ENCODE data around the gene CHMP6.

DNA sequence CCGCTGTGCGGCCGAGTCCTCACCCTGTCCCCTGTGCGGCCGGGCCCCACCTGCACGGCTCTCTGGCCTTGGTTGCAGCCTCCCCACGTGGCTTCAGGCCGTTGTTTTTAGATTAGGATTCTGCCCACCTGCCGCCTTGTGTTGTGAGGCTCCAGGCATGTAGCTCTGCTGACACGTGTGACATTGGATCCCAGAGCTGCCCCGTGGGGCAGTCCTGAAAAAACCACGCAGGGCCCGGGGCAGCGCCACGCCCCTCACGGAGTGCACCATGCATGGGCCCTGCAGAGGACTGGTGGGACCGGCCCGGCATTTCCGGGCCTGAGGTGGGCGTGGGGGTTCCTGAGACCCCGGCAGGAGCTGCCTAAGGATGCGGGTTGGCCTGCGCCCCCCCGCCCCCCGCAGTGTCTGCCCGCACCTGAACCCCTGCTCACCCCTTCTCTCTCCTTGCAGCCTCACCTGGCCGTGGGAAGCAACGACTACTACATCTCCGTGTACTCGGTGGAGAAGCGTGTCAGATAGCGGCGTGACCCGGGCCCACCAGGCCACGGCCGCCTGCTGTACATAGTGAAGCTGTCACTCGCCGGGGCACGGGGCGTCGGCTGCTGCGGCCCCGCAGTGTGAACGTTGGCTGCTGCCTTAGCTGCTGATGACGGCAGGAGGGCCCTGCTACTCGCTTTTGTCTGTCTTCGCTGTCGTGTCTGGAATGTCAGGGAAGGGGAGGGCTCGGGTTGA lies 27.7 kb upstream of the CHMP6 start:
- TF ChIP-seq, protein P1, sequence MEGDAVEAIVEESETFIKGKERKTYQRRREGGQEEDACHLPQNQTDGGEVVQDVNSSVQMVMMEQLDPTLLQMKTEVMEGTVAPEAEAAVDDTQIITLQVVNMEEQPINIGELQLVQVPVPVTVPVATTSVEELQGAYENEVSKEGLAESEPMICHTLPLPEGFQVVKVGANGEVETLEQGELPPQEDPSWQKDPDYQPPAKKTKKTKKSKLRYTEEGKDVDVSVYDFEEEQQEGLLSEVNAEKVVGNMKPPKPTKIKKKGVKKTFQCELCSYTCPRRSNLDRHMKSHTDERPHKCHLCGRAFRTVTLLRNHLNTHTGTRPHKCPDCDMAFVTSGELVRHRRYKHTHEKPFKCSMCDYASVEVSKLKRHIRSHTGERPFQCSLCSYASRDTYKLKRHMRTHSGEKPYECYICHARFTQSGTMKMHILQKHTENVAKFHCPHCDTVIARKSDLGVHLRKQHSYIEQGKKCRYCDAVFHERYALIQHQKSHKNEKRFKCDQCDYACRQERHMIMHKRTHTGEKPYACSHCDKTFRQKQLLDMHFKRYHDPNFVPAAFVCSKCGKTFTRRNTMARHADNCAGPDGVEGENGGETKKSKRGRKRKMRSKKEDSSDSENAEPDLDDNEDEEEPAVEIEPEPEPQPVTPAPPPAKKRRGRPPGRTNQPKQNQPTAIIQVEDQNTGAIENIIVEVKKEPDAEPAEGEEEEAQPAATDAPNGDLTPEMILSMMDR (IDR thresholded peaks at IDR 0.05), result no peak
- no peak for TF ChIP-seq POLR2A (IDR thresholded peaks at IDR 0.05)
